GM12878 (cell line): Measurements from ENCODE around the gene CMTM4.

Experiments used
- EGR1 ChIP-seq, 2 experiments: IDR thresholded peaks; 1 replicate in 1 of 2; 2 replicates in 1 of 2; pipeline ENCODE4 v1.6.1; 2011 to 2012; ENCODE audit warnings: low read depth in 2 of 2, low read length in 2 of 2, borderline replicate concordance in 1 of 2, mild to moderate bottlenecking in 1 of 2, moderate library complexity in 1 of 2
- FOS ChIP-seq: IDR thresholded peaks from 3 replicates; pipeline ENCODE4 v1.6.1; 2011; ENCODE audit warnings: borderline replicate concordance; ENCODE audit not compliant: insufficient read length; ENCODE audit errors: extremely low read depth
- POLR2A ChIP-seq: IDR thresholded peaks from 2 replicates; pipeline ENCODE4 v1.6.1; 2011; ENCODE audit warnings: low read depth, mild to moderate bottlenecking, low read length
- TCF12 ChIP-seq: IDR thresholded peaks from 2 replicates; pipeline ENCODE4 v1.6.1; 2011; ENCODE audit warnings: low read depth, mild to moderate bottlenecking, low read length
- TF ChIP-seq, protein P1 (sequence below): IDR thresholded peaks from 2 replicates; pipeline ENCODE4 v1.6.1; 2011; ENCODE audit warnings: borderline replicate concordance, low read depth, mild to moderate bottlenecking, moderate library complexity, mixed read lengths, low read length; ENCODE audit not compliant: insufficient read depth; ENCODE audit errors: extremely low read length
- TF ChIP-seq, protein P2 (sequence below), 3 experiments: IDR thresholded peaks in 2 of 3; conservative IDR thresholded peaks in 1 of 3; 2 replicates each; pipeline ENCODE4 v1.5.1; 2011; ENCODE audit warnings: low read depth in 3 of 3, low read length in 3 of 3, mild to moderate bottlenecking in 3 of 3, control low read depth in 2 of 3, moderate library complexity in 2 of 3, inconsistent platforms in 1 of 3, mixed read lengths in 1 of 3; ENCODE audit not compliant: control insufficient read depth in 2 of 3, insufficient read depth in 1 of 3; ENCODE audit errors: extremely low read depth in 1 of 3

DNA sequence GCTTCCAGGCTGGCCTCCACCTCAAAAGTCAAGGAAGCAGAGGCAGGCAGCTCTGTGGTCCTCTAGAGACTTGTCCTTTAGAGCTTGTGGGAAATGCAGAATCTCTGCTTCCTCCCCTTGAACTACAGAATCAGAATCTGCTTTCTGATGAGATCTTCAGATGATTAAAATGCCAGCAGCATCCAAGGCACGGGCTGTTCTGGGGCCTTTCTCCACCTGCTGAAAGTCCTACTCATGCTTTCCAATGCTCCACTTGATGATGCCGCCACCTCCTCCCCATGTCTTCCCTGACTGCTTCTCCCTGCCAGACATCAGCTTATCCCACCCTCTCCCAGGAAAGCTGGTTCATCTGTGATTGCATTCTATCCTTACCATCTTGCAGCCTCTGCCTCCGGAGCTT lies 58.7 kb downstream of the CMTM4 start:
- TF ChIP-seq, protein P1, sequence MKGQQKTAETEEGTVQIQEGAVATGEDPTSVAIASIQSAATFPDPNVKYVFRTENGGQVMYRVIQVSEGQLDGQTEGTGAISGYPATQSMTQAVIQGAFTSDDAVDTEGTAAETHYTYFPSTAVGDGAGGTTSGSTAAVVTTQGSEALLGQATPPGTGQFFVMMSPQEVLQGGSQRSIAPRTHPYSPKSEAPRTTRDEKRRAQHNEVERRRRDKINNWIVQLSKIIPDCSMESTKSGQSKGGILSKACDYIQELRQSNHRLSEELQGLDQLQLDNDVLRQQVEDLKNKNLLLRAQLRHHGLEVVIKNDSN, result no peak
- TF ChIP-seq POLR2A (no peak), TCF12 (no peak), FOS (no peak), EGR1 (IDR thresholded peaks at IDR 0.05; ENCODE audit: borderline replicate concordance in 1 of 2, low read depth in 2 of 2, low read length in 2 of 2) (no peak)
- TF ChIP-seq, protein P2, sequence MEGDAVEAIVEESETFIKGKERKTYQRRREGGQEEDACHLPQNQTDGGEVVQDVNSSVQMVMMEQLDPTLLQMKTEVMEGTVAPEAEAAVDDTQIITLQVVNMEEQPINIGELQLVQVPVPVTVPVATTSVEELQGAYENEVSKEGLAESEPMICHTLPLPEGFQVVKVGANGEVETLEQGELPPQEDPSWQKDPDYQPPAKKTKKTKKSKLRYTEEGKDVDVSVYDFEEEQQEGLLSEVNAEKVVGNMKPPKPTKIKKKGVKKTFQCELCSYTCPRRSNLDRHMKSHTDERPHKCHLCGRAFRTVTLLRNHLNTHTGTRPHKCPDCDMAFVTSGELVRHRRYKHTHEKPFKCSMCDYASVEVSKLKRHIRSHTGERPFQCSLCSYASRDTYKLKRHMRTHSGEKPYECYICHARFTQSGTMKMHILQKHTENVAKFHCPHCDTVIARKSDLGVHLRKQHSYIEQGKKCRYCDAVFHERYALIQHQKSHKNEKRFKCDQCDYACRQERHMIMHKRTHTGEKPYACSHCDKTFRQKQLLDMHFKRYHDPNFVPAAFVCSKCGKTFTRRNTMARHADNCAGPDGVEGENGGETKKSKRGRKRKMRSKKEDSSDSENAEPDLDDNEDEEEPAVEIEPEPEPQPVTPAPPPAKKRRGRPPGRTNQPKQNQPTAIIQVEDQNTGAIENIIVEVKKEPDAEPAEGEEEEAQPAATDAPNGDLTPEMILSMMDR (IDR thresholded peaks at IDR 0.05 in 2 of 3, conservative IDR thresholded peaks at IDR 0.05 in 1 of 3; ENCODE audit: control insufficient read depth in 2 of 3, extremely low read depth in 1 of 3, insufficient read depth in 1 of 3, low read depth in 3 of 3, low read length in 3 of 3), result no peak
